Dendritic cell treated with granulocyte-macrophage colony-stimulating factor and Interleukin-4, amounts not matched to agents 40 ng/mL and 50 ng/mL, for 4 days (primary cell): ENCODE data around the gene CDH2.

ENCODE experiments used
- H3K27ac Mint-ChIP-seq: one replicate; pipeline ENCODE4 v1.8.0; 2022; ENCODE audit warnings: mild to moderate bottlenecking, mixed read lengths
- H3K27me3 Mint-ChIP-seq: one replicate; pipeline ENCODE4 v1.8.0; 2022; ENCODE audit warnings: mild to moderate bottlenecking, mixed read lengths
- H3K36me3 Mint-ChIP-seq: one replicate; pipeline ENCODE4 v1.8.0; 2022; ENCODE audit warnings: low read depth, mixed read lengths
- H3K4me1 Mint-ChIP-seq: one replicate; pipeline ENCODE4 v1.8.0; 2022; ENCODE audit warnings: low read depth, mixed read lengths
- H3K4me3 Mint-ChIP-seq: one replicate; pipeline ENCODE4 v1.8.0; 2022; ENCODE audit warnings: mild to moderate bottlenecking, moderate library complexity, mixed read lengths
- H3K9me3 Mint-ChIP-seq: one replicate; pipeline ENCODE4 v1.8.0; 2022; ENCODE audit warnings: mixed read lengths
- intact Hi-C: fragments of 100-400 bp; cut with micrococcal nuclease; formaldehyde crosslinking; loops from one replicate; pipeline ENCODE4 v1.15.0; 2022

CDH2 gene

GRCh38 chr18:28177828-28178635 is 1.1 kb upstream of the CDH2 start:
- H3K27me3 Mint-ChIP-seq, result peaks cover 57% of the 10 kb centered on the region
- H3K36me3 Mint-ChIP-seq, result peaks cover 6% of the 10 kb centered on the region
- peak overlapping the region; percentile 42 for H3K4me3 Mint-ChIP-seq
- intact Hi-C loops, result no loop called here
- H3K27ac Mint-ChIP-seq, result no peak overlapping the region
- H3K4me1 Mint-ChIP-seq, result peaks cover 23% of the 10 kb centered on the region
- H3K9me3 Mint-ChIP-seq, result no peaks in the 10 kb centered on the region

GRCh38 chr18:28176698-28176947 is 307 bp downstream of the CDH2 start:
- Mint-ChIP-seq H3K27me3 (peaks cover 57% of the 10 kb centered on the region), H3K4me1 (peaks cover 23% of the 10 kb centered on the region), H3K4me3 (peak overlapping the region; percentile 73), H3K36me3 (peaks cover 6% of the 10 kb centered on the region), H3K27ac (no peak overlapping the region), H3K9me3 (no peaks in the 10 kb centered on the region)
- intact Hi-C loops, result no loop called here

GRCh38 chr18:28175930-28176697 is 816 bp downstream of the CDH2 start:
- Mint-ChIP-seq H3K4me1 (peaks cover 23% of the 10 kb centered on the region), H3K27me3 (peaks cover 57% of the 10 kb centered on the region), H3K4me3 (peak overlapping the region; percentile 73), H3K9me3 (no peaks in the 10 kb centered on the region), H3K27ac (no peak overlapping the region), H3K36me3 (peaks cover 6% of the 10 kb centered on the region)
- intact Hi-C loops, result no loop called here

GRCh38 chr18:28175150-28175929 is 1.6 kb downstream of the CDH2 start:
- intact Hi-C loops, result no loop called here
- H3K27ac Mint-ChIP-seq, result no peak overlapping the region
- peak overlapping the region; percentile 73 for H3K4me3 Mint-ChIP-seq
- H3K4me1 Mint-ChIP-seq, result peaks cover 23% of the 10 kb centered on the region
- no peaks in the 10 kb centered on the region for H3K9me3 Mint-ChIP-seq
- H3K36me3 Mint-ChIP-seq, result peaks cover 6% of the 10 kb centered on the region
- peaks cover 51% of the 10 kb centered on the region for H3K27me3 Mint-ChIP-seq

GRCh38 chr18:28174181-28174905 is 2.6 kb downstream of the CDH2 start:
- Mint-ChIP-seq H3K4me1 (peaks cover 23% of the 10 kb centered on the region), H3K4me3 (no peak overlapping the region), H3K27me3 (peaks cover 44% of the 10 kb centered on the region), H3K9me3 (no peaks in the 10 kb centered on the region), H3K36me3 (peaks cover 6% of the 10 kb centered on the region), H3K27ac (no peak overlapping the region)
- intact Hi-C loops, result no loop called here

GRCh38 chr18:28171837-28172236 is 5.1 kb downstream of the CDH2 start:
- Mint-ChIP-seq H3K4me3 (no peak overlapping the region), H3K4me1 (peaks cover 17% of the 10 kb centered on the region), H3K27ac (no peak overlapping the region), H3K36me3 (peaks cover 6% of the 10 kb centered on the region), H3K9me3 (no peaks in the 10 kb centered on the region), H3K27me3 (peaks cover 25% of the 10 kb centered on the region)
- intact Hi-C loops, result no loop called here

- Mint-ChIP-seq H3K27me3 (no peaks in the 10 kb centered on the region), H3K4me1 (no peaks in the 10 kb centered on the region), H3K36me3 (no peaks in the 10 kb centered on the region), H3K9me3 (no peaks in the 10 kb centered on the region), H3K27ac (no peak overlapping the region), H3K4me3 (no peak overlapping the region)
- intact Hi-C loops, result no loop called here
Observed at GRCh38 chr18:28168725-28169124, 8.2 kb downstream of the CDH2 start.

- no peaks in the 10 kb centered on the region for H3K4me1 Mint-ChIP-seq
- no peaks in the 10 kb centered on the region for H3K27me3 Mint-ChIP-seq
- no peaks in the 10 kb centered on the region for H3K36me3 Mint-ChIP-seq
- no peaks in the 10 kb centered on the region for H3K9me3 Mint-ChIP-seq
- no peak overlapping the region for H3K27ac Mint-ChIP-seq
- no peak overlapping the region for H3K4me3 Mint-ChIP-seq
- intact Hi-C loops, result no loop called here
Observed at GRCh38 chr18:28167835-28168349, 9.0 kb downstream of the CDH2 start.

GRCh38 chr18:28164771-28165483 is 12.0 kb downstream of the CDH2 start:
- no peak overlapping the region for H3K4me3 Mint-ChIP-seq
- no peaks in the 10 kb centered on the region for H3K4me1 Mint-ChIP-seq
- H3K27ac Mint-ChIP-seq, result no peak overlapping the region
- H3K27me3 Mint-ChIP-seq, result no peaks in the 10 kb centered on the region
- intact Hi-C loops, result no loop called here
- no peaks in the 10 kb centered on the region for H3K9me3 Mint-ChIP-seq
- no peaks in the 10 kb centered on the region for H3K36me3 Mint-ChIP-seq

- Mint-ChIP-seq H3K27ac (no peak overlapping the region), H3K4me1 (no peaks in the 10 kb centered on the region), H3K4me3 (no peak overlapping the region), H3K9me3 (no peaks in the 10 kb centered on the region), H3K27me3 (no peaks in the 10 kb centered on the region), H3K36me3 (no peaks in the 10 kb centered on the region)
- intact Hi-C loops, result no loop called here
Observed at GRCh38 chr18:28163201-28163775, 13.6 kb downstream of the CDH2 start.

GRCh38 chr18:28161608-28162599 is 15.0 kb downstream of the CDH2 start:
- H3K27ac Mint-ChIP-seq, result no peak overlapping the region
- no peaks in the 10 kb centered on the region for H3K4me1 Mint-ChIP-seq
- no peaks in the 10 kb centered on the region for H3K27me3 Mint-ChIP-seq
- no peak overlapping the region for H3K4me3 Mint-ChIP-seq
- H3K36me3 Mint-ChIP-seq, result no peaks in the 10 kb centered on the region
- H3K9me3 Mint-ChIP-seq, result no peaks in the 10 kb centered on the region
- intact Hi-C loops, result no loop called here

GRCh38 chr18:28159055-28159454 is 17.9 kb downstream of the CDH2 start:
- H3K4me3 Mint-ChIP-seq, result no peak overlapping the region
- no peaks in the 10 kb centered on the region for H3K27me3 Mint-ChIP-seq
- no peak overlapping the region for H3K27ac Mint-ChIP-seq
- no peaks in the 10 kb centered on the region for H3K36me3 Mint-ChIP-seq
- no peaks in the 10 kb centered on the region for H3K4me1 Mint-ChIP-seq
- H3K9me3 Mint-ChIP-seq, result no peaks in the 10 kb centered on the region
- intact Hi-C loops, result no loop called here
